Measurements from ENCODE around the gene FYB2.
A peak's percentile ranks its signal among the peaks of the same experiment; 100 is the strongest.
"Not testable (repeated sequence)": the region's sequence is repeated elsewhere in the genome, so short reads cannot be mapped to it uniquely, and the experiment has no call there.

The FYB2 gene

DNA sequence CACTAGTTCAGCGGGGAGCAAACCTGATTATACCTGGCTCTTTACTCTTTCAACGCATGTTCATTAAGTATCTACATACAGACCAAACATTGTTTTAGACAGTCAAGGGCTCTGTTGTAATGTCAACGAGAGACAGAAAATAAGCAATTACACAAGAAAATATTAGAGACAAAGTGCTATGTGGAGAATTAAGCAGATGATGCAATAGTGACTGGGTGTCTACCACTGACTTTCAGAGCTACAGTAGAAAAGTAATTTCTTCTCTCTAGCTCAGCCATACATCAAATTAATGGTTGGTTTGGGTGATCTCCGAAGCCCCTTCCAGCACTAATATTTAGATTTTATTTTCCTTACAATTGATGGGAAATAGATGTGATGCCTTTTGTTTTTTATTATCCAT lies 23.3 kb downstream of the FYB2 start:
- DNase-seq = no peak

DNA sequence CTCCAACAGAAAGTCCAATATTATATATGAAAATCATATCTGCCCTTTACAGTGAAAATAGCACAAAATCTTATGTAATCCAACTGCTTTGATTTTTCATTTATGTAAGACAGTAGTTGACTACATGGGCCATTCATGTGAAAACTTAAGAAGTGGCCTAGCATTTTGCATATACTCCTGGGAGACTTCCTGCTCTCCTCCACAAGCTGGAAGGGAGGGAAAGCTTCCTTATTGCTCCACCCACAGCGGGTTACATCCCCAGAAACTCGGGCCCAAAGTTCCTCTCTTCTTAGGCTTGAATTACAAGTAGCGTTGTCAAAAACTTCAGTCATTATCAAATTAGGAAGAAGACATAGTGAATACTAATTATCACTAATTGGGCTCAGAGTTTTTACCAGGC lies 29.2 kb downstream of the FYB2 start:
- DNase-seq = no peak

DNA sequence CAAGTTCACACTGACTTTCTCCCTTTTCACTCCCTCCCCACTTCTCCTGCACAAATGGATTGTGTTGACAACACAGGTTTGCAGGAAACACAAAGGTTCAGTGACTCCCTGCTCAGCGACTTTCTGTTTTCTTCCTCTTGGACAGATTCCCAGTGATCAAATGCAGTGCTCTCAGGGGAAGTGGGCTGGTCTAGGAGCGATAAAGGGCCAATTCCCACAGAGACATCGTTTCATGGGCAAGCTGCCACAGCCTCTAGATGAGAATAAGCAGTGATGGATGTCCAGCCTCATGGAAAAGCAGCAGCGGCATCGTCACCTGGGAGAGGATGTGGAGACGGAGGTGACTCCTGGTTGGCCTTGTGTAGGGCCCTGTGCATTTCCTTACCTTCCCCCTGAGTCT lies 30.6 kb downstream of the FYB2 start:
- no peak for DNase-seq

DNA sequence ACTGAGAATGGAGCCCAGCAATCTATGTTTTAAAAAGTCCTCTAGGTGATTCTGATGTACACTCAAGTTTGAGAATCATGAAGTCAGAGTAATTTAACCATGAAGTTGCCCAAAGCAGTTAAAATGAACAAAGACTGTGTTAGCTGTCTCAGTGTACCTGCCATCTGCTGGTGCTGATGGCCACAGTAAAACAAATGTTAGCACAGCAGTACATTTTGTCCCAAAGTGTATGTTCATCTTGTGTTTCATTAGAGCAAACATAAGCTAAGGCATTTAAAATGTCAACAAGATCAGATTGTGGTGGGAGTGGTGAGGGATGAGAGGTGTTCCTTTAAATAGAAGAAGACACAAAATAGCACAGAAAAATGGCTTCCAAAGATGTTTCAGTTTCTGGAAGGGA lies 31.1 kb downstream of the FYB2 start:
- DNase-seq = no peak

DNA sequence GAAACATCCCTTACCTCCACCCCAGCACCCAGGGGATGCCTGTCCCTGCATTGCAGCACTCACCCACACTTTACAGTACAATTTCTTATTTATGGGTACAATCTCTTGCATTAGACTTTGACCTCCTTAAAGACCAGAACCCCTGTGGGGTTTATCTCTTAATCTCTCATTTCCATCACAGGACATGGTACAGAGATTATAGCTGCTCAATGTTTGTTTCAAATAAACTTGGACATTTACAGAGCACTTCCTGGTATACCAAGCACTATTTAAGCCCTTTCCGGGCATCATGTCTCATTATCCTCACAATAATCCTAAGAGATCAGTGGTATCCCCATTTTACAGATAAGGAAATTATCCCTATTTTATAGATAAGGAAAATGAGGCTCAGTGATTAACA lies 31.9 kb downstream of the FYB2 start:
- no peak for DNase-seq

DNA sequence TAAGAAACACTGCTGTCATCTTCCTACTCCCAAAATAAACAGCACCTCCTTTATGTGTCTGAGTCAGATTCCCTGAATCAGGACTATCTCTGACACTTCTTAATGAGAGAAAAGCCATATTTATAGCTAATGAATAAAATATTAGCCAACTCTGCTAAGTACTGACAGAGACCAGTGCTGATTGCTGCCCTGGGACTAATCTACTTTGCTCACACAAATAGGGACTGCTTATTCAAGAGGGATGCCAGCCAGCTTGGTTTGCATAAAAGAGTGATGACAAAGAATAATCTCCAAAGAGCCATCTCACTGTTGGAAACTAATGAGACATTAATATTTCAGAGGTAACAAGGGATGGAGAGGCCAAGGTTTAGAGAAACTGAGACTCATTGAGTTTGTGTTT lies 36.4 kb downstream of the FYB2 start:
- DNase-seq = no peak

DNA sequence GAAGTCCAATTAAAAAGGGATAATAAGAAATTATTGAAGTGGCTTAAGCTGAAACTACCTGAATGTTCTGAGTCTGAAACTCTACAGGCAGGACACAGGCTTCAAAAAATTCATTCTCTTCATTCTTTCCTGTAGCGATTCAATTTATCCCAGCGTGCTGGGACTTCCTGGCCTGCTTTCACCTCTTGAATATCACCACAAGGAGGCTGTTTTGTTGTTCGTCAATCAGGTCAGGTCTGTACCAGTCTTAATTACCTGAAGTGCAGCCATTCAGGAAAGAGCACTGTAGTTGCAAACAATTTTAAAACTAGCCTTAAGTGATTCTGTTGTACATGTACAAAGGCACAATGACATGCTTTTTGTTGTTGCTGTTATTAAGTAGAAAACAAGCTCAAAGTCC lies 38.4 kb downstream of the FYB2 start:
- no peak for DNase-seq

DNA sequence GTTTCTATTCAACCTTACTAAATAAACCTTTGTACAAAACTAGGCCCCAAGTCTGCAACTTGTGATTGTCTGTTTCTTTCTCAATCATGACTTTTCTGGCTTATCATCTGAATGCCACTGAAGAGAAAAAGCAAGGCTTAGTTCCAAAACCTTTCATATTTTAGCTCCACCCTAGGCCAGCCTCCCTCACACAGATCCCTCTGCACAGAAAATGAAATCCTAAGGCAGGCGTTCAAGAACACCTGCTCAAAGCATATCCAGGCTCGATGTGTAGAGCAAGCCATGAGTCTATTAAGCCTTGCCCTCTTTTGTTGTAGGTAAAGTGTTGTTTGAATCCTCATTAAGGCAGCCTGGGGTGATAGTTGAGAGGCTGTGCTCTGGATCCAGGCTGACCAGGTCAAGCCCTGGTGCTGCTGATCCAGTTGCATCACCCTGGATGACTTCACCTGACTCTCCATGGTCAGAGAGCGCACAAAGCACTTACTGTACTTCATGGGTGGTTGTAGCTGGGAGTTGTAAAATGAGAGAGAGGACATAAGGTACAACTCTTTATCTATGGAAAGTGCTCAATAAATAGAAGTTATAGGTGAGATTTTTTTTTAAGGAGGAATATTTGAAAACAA lies 39.0 kb downstream of the FYB2 start:
- DNase-seq = no peak

DNA sequence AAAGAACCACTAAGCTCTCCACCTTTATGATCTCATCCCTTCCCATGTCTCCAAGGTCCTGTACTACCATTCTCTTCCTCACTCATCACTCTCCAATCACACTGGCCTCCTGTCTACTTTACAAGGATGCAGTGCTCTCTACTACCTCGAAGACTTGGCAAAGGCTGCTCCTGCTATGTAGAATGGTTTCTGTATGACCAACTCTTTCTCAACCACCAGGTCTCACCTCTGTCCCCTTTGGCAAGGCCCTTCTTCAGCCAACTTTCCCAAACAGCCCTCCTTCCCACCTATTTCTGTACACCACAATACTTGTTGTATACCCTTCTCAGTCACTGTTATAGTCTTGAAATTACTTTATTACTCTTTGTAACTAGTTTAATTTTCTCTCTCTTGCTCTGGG lies 41.2 kb downstream of the FYB2 start:
- no peak for DNase-seq

DNA sequence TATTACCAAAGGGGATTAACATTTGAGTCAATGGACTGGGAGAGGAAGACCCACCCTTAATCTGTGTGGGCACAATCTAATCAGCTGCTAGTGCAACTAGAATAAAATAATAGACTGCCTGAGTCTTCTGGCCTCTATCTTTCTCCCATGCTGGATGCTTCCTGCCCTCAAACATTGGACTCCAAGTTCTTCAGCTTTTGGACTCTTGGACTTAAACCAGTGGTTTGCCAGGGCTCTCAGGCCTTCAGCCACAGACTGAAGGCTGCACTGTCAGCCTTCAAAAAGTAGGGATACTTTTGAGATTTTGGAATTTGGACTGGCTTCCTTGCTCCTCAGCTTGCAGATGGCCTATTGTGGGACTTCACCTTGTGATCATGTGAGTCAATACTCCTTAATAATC lies 44.5 kb downstream of the FYB2 start:
- not testable (repeated sequence) for DNase-seq

DNA sequence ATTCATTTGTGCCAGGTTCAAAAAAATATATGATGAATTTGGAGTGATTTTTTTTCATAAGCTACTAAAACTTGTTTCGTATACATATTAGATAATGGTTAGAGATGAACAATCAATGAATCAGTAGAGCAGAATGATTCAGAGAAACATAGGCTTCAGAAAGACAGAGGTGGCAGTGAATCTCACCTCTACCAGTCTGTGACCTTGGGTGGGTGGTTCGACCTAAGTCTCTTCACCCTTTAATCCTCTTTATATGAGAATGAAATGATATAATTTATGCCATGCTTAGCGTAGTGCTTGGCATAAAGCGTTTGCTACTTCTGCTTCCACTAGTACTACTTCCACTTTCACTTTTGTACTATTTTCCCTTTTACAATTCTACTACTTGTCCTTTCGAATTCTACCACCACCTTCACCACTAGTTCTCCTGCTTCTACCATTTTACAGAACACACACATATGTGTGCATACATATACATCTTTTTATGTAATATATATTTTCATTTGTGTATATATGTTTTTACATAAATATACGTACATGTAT lies 45.1 kb downstream of the FYB2 start:
- DNase-seq = peak in 1 of 2 donors; percentile 17

DNA sequence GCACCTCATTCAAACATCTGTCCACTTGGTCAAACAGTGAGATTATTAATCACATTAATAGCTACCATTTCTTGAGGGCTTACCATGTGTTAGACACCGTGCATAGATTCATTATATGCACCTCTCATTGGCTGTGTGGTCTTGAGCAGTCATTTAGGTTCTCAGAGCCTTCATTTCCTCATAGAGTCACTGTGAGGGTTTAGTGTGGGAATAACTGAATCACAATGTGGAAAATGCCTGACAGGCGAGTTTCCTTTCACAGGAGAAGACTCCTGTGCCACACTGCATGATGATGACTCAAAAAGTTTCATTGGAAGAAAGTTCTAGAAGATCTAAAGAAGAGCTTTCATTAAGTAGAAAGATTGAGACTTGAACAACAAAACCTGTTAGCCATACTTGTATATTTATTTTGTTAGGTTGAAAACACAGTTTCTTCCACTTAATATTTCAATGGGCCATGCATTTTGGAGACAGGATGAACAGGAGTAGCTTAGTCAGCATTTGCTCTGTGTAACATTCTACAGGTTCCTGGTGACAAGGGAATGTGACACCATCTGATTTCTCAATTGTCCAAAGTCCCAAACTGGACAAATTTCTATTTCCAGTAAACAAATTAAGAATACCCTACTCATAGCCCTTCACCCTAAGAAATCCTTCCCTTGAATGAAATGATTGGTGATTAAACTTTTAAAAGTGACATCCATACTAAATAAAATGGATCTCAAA lies 45.7 kb downstream of the FYB2 start:
- DNase-seq = no peak

DNA sequence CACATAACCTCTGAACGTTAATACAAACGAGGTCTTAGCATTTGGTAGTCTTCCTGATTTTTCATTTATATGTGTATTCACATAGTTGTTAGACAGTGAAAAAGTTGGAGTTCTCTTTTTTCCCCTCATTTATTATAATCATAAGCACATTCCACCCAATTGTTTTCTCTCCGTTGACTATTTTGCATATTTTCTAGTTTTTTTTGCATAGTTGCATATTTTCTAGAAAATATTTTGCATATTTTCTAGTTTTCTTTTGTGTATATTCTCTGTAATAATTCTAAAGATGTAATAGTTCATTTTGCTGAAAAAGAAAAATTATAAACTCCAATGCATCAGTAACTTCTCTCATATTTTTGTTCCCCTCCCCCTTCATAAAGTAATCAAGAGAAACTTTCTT lies 47.5 kb downstream of the FYB2 start:
- DNase-seq = no peak

DNA sequence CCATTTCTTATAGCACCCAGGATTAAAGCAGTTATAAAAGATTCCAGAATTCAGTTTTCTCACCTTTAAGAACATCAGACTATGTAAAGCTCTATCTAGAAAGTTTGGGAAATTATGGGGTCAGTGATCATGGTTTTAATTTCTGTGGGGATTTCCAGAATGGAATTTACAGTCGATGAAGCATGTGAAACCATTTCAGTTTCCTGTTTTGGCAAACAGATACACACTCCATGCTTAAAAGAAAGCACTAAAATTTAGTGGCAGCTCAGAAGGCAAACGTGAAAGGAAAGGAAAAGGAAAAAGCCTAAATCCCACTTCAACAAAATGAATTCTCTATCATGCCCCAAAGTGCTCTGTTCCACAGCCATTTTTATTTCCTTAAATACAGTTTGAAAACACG lies 60.4 kb downstream of the FYB2 start:
- no peak for DNase-seq

DNA sequence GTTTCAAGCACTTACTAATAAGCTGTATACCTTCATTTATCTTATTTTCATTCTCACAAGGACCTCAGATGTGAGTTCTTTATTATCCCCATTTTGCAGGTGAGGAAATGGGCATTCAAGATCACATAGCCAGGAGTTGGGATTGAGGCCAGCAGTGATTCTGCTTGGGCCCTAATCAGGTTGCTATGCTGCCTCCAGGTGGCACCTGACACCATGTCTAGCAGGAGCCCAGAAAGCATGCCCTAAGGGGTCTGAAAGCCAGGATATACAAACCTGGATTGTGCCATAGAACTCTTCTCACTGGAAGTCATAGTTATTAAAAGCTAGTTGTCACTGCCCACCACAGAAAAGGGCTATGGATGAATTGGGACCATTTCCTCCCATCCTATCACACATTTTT lies 61.1 kb downstream of the FYB2 start:
- DNase-seq = no peak

DNA sequence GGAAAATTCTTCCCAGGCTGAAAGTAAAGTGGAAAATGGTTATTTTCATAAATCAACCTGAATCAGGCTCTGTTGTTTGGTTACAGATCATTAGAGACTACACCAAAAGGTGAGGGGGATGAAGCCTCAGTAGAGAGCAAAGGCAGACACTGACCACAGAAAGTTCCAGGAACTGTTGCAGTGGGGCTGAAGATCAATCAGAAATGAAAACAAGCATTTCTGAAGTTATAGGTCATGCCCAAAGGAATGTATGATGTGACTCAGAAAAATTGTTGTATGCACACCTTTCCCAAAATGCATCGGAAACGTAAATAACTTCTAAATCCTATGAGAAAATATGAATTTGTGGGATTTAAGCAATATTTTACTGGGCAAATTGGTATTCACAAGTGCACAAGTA lies 63.3 kb downstream of the FYB2 start:
- DNase-seq = no peak

DNA sequence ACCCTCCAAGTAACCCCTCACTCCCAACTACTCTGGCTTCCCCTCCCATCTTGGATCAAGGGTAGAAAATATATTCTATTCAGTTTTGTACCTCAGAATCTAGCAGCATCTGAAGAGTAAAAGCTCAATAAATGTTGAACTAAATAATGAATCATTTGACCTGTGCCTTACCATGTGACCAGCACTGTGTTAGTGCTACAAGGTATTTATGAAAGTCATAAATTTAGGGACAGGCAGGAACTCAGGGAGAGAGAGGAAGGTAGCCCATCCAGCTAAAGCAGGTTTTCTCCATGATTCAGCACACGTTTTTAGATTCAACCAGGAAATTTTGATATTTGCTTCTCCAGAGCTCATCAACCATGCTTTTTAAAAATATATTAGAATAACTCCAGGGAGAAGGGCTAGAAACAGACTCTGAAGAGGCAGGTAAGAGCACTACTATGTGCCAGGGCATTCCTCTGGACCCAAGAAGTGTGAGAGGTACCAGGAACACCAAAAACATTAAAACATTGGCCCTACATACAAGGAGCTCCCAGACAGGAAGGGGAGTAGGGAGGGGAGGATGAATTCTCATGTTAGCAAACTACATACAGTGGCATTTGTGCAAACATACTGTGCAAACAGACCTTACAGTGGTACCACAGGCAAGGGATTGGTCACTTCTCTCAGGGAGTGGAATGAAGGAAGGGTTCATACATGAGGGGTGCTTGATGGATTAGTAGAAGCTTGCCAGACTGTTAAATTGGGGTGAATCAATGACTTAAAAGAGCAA lies 64.3 kb downstream of the FYB2 start:
- no peak for DNase-seq

DNA sequence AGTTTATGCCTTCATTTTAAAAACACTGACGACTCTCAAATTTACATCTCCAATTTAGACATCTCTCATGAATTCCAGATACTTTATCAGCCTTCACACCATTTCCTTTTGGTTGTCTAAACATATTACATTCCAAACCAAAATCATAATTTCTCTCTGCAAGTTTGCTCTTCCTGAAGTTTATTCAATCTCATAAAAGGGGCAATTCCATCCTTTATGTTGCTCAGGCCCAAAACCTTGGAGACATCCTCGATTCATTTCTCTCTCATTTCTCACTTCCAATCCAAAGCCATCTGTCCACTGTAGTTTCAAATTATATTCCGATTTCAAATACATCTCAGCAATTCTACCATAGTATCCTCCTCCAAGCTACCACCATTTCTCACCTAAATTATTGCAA lies 74.0 kb downstream of the FYB2 start:
- no peak for DNase-seq

DNA sequence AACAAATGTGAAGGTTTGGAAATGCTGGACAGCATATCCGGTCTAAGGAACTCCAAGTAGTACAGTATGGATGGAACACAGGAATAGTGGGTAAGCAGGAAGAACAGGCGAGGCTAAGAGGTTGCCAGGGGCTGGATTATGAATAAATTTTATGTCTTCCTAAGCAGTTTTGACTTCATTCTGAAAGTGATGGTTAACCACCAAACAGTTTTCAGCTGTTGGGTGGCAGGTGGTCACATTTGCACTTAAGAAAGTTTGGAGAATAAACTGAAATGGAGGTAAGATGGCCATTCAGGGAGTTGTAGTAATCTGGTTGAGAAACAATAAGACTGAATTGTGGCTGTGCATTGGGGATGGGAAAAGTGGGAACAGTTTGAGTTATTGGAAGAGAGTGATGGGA lies 90.2 kb downstream of the FYB2 start:
- DNase-seq = no peak

DNA sequence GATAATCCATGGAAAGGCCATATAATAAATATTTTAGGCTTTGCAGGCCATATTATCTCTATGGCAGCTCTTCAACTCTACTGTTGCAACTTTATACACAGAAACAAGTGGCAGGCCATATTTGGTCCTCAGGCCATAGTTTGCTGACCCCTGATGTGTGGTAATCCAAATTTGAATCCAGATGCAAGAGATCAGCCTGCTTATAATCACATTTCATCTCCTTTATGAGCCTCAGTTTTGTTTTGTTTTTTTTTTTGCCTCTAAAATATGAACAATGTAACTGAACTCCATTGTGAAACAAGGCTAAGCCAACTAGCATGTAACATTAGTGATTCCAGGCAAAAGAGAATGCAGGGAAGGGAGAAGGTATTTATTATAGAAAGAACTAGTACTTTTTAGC lies 92.5 kb downstream of the FYB2 start:
- no peak for DNase-seq

DNA sequence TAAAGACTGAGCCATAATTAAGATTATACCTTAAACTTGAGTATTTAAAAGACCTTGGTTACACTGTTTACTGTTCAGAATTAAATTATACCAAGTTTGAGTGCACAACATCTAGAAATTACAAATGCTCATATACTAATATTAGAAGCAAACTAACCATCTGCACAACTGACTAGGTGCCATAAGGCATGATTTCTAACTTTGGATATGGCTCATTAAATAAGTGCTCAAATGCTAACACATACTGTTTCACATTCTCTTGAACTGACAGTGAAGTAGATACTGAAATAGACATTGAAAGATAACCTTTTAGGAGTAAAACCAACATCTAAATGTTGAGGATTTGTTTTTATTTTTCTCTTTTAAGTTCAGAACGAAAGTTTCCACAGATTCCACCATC lies 100.0 kb downstream of the FYB2 start:
- DNase-seq = no peak

DNA sequence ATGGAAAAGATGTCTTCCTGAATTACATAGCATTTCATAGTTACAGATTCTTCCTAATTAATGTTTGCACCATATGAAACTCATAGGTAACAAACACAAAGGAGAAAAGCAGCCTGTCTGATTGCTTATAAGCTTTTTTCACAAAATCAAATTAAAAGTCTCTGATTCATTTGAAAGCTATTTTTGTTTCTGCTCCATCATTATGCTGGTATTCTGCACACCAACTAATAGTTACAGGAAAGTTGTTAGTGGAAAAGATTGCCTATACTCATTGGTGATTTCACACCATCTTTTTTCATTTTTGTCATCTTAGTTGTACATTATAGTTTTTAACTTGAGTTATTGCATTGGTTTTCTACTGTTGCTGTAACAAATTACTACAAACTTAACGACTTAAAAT lies 104.0 kb downstream of the FYB2 start:
- no peak for DNase-seq

DNA sequence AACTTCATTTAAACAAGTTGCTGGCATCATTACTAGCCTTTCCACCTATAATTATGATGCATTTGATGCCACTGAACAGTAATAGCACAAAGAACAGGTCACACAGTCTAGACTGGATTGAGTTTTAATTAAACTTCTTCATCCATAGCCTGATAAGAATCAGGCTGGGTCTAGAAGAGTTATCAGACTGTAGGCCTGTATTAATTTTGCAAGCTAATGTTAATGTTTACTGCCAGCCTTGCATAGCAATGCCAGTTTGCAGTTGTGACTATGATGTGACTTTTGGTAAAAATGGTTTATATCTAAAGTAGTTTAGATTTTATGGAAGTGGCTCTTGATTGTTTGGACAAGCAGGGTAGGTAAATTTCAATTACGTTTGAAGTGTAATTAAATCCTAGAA lies 106.1 kb downstream of the FYB2 start:
- DNase-seq = no peak

DNA sequence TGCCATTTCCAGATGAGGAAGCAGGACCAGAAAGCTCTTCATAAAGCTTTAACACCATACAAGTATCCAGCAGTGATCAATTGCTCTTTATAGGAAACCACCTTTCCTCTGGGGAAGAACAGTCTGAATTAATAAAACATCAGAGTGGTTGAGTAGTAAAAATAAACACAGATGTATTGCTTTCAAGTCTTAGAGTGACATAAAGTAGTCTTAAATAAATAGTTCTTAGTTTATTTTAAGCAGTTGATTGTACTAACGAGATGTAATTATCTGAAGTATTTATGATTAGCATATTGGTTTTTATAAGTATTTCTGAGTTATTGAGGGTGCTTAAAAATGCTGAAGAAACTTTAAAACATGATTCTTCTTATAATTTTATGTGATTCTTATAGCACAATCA lies 107.1 kb downstream of the FYB2 start:
- no peak for DNase-seq

Data from CD4-positive, alpha-beta T cell treated with Interleukin-4 for 1 hour (primary cell).